H1 (cell line): ENCODE data around the gene HAT1. TPM values are rescaled to one million over a fixed set of nuclear protein-coding genes. Genes with fewer than 3 reads are reported as not detected.

Experiments
- CTCF ChIA-PET: fragments of 300-600 bp; sonication (Branson Sonifier 250); formaldehyde crosslinking; loops from one replicate; lab custom pipeline; 2021; ENCODE audit not compliant: partially characterized antibody; lab: Charles Lee
- POLR2A ChIA-PET: fragments of 300-600 bp; sonication (Branson Sonifier 250); formaldehyde crosslinking; loops from one replicate; lab custom pipeline; 2021; ENCODE audit warnings: inconsistent platforms; ENCODE audit not compliant: partially characterized antibody; lab: Charles Lee
- DNase-seq, 2 experiments: peaks; one replicate each; pipeline versions ENCODE4 v3.0.0 to v3.0.0-alpha.2; 2010 to 2022; ENCODE audit warnings: low spot score in 2 of 2, low read depth in 1 of 2, mixed read lengths in 1 of 2
- FAIRE-seq: peaks from 2 replicates; lab custom pipeline; 2011; peaks lifted over from hg19 to GRCh38; lab: Jason Lieb, UNC
- H2AFZ ChIP-seq: 2 replicates; pipeline ENCODE4 v1.8.1; 2012; ENCODE audit warnings: low read length, inconsistent platforms
- H2AK5ac ChIP-seq: 2 replicates; pipeline ENCODE4 v1.6.1; 2013; ENCODE audit warnings: low read depth, low read length
- H2BK120ac ChIP-seq: replicated peaks from 2 replicates; pipeline ENCODE3; 2013; ENCODE audit warnings: low read depth, low read length, inconsistent platforms
- H2BK12ac ChIP-seq: 2 replicates; pipeline ENCODE4 v1.6.1; 2013; ENCODE audit warnings: low read depth, low read length
- H2BK15ac ChIP-seq: 2 replicates; pipeline ENCODE4 v1.6.1; 2013; ENCODE audit warnings: low read length
- H2BK20ac ChIP-seq: 2 replicates; pipeline ENCODE4 v1.6.1; 2013; ENCODE audit warnings: low read length
- H2BK5ac ChIP-seq: 2 replicates; pipeline ENCODE4 v1.6.1; 2013; ENCODE audit warnings: low read depth, low read length
- H3K14ac ChIP-seq: 2 replicates; pipeline ENCODE4 v1.6.1; 2013; ENCODE audit warnings: inconsistent platforms; ENCODE audit not compliant: insufficient read length
- H3K18ac ChIP-seq: 2 replicates; pipeline ENCODE4 v1.6.1; 2013; ENCODE audit warnings: low read length; ENCODE audit errors: extremely low read depth
- H3K23ac ChIP-seq: 2 replicates; pipeline ENCODE4 v1.6.1; 2013; ENCODE audit warnings: inconsistent platforms; ENCODE audit not compliant: insufficient read length
- H3K23me2 ChIP-seq: 2 replicates; pipeline ENCODE4 v1.6.1; 2013; ENCODE audit warnings: low read depth, low read length
- H3K27ac ChIP-seq: 2 replicates; pipeline ENCODE4 v1.6.1; 2011; ENCODE audit warnings: low read depth, low read length, inconsistent platforms
- H3K27me3 ChIP-seq, 4 experiments: replicated peaks in 1 of 4; 1 replicate in 1 of 4; 2 replicates in 3 of 4; pipeline versions ENCODE4 v1.6.1 to v1.8.1; 2011 to 2013; ENCODE audit warnings: low read length in 3 of 4, mild to moderate bottlenecking in 3 of 4, inconsistent platforms in 2 of 4, mixed read lengths in 2 of 4, moderate library complexity in 1 of 4; ENCODE audit not compliant: control insufficient read depth in 3 of 4, insufficient read depth in 3 of 4; ENCODE audit errors: extremely low read depth in 1 of 4
- H3K36me3 ChIP-seq, 4 experiments: 2 replicates each; pipeline versions ENCODE4 v1.6.1 to v1.8.1; 2011 to 2013; ENCODE audit warnings: mild to moderate bottlenecking in 4 of 4, low read length in 3 of 4, moderate library complexity in 2 of 4, control low read depth in 1 of 4, inconsistent platforms in 1 of 4; ENCODE audit not compliant: insufficient read depth in 4 of 4, control insufficient read depth in 2 of 4
- H3K4ac ChIP-seq: replicated peaks from 2 replicates; pipeline ENCODE3; 2013; ENCODE audit warnings: low read length, low read depth, mixed read lengths, inconsistent platforms; ENCODE audit not compliant: insufficient read length
- H3K4me1 ChIP-seq, 4 experiments: replicated peaks in 1 of 4; 1 replicate in 1 of 4; 2 replicates in 3 of 4; pipeline versions ENCODE4 v1.6.1 to v1.8.1; 2011 to 2013; ENCODE audit warnings: low read length in 3 of 4, inconsistent platforms in 2 of 4, mixed read lengths in 1 of 4; ENCODE audit not compliant: insufficient read depth in 4 of 4, control insufficient read depth in 3 of 4
- H3K4me2 ChIP-seq, 2 experiments: 2 replicates each; pipeline versions ENCODE4 v1.6.1 to v1.8.1; 2011 to 2013; ENCODE audit warnings: low read depth in 2 of 2, low read length in 2 of 2, control low read depth in 1 of 2, inconsistent platforms in 1 of 2, mild to moderate bottlenecking in 1 of 2; ENCODE audit not compliant: insufficient read depth in 1 of 2
- H3K4me3 ChIP-seq, 4 experiments: fragments of 200-600, 300-600 bp in 1 of 4; sonication (generic), shearing (Covaris generic), sonication (Bioruptor Twin) in 1 of 4; 2 replicates each; pipeline versions ENCODE4 v1.5.1 to v1.8.1; 2011 to 2016; ENCODE audit warnings: low read length in 4 of 4, low read depth in 3 of 4, control low read depth in 2 of 4, inconsistent platforms in 2 of 4, mild to moderate bottlenecking in 2 of 4, mixed read lengths in 1 of 4, moderate library complexity in 1 of 4; ENCODE audit not compliant: insufficient read depth in 2 of 4; ENCODE audit errors: extremely low read depth in 1 of 4
- H3K56ac ChIP-seq: replicated peaks from 2 replicates; pipeline ENCODE3; 2013; ENCODE audit warnings: low read depth, mild to moderate bottlenecking, mixed read lengths, low read length, inconsistent platforms; ENCODE audit not compliant: insufficient read length
- H3K79me1 ChIP-seq: 2 replicates; pipeline ENCODE4 v1.6.1; 2013; ENCODE audit warnings: low read depth, low read length, control low read depth
- H3K79me2 ChIP-seq, 2 experiments: 2 replicates each; pipeline versions ENCODE4 v1.6.1 to v1.8.1; 2012 to 2013; ENCODE audit warnings: low read length in 2 of 2, mild to moderate bottlenecking in 2 of 2, inconsistent platforms in 1 of 2; ENCODE audit not compliant: insufficient read depth in 2 of 2, control insufficient read depth in 1 of 2
- H3K9ac ChIP-seq, 4 experiments: replicated peaks in 1 of 4; 1 replicate in 1 of 4; 2 replicates in 3 of 4; pipeline versions ENCODE4 v1.6.1 to v1.8.1; 2011 to 2013; ENCODE audit warnings: low read depth in 3 of 4, low read length in 3 of 4, control low read depth in 2 of 4, mild to moderate bottlenecking in 2 of 4, moderate library complexity in 2 of 4, inconsistent platforms in 1 of 4; ENCODE audit errors: extremely low read depth in 1 of 4
- H3K9me3 ChIP-seq, 2 experiments: 2 replicates each; pipeline versions ENCODE4 v1.6.1 to v1.8.1; 2012 to 2013; ENCODE audit warnings: mild to moderate bottlenecking in 2 of 2, moderate library complexity in 2 of 2, control low read depth in 1 of 2, inconsistent platforms in 1 of 2, low read depth in 1 of 2, low read length in 1 of 2, mixed read lengths in 1 of 2; ENCODE audit not compliant: insufficient read depth in 2 of 2
- H4K20me1 ChIP-seq, 2 experiments: replicated peaks in 1 of 2; 2 replicates each; pipeline versions ENCODE3 to v1.8.1; 2011 to 2013; ENCODE audit warnings: inconsistent platforms in 2 of 2, low read length in 2 of 2, mild to moderate bottlenecking in 1 of 2; ENCODE audit not compliant: insufficient read depth in 2 of 2, control insufficient read depth in 1 of 2
- H4K5ac ChIP-seq: 2 replicates; pipeline ENCODE4 v1.6.1; 2013; ENCODE audit warnings: low read length, low read depth, mixed read lengths, inconsistent platforms; ENCODE audit not compliant: insufficient read length
- H4K8ac ChIP-seq: 2 replicates; pipeline ENCODE4 v1.8.0; 2013; ENCODE audit warnings: mild to moderate bottlenecking, moderate library complexity, low read length, inconsistent platforms; ENCODE audit not compliant: insufficient read depth; ENCODE audit errors: extremely low read depth
- H4K91ac ChIP-seq: replicated peaks from 2 replicates; pipeline ENCODE3; 2013; ENCODE audit warnings: low read length, mixed read lengths, inconsistent platforms; ENCODE audit not compliant: insufficient read length
- BACH1 ChIP-seq: IDR thresholded peaks from 2 replicates; pipeline ENCODE4 v1.6.1; 2012; ENCODE audit warnings: low read length, improper control_type of control experiment
- WGBS, 2 experiments: shearing (Covaris generic) in 1 of 2; methylation state at CpG; one replicate each; pipeline versions ENCODE4 v1.1.6 to v1.1.7; 2013 to 2015; ENCODE audit warnings: low lambda C conversion rate in 2 of 2, mixed read lengths in 2 of 2, inconsistent platforms in 1 of 2, low coverage in 1 of 2, missing lambda C conversion rate in 1 of 2; ENCODE audit not compliant: insufficient replicate concordance in 2 of 2, insufficient coverage in 1 of 2, insufficient read length in 1 of 2; ENCODE audit errors: extremely low coverage in 1 of 2, missing lambda C conversion rate in 1 of 2; 5-methylcytosine and 5-hydroxymethylcytosine counted together
- polyA plus RNA-seq, 7 experiments: library from polyadenylated mRNA; depleted of rRNA in 3 of 7; stranded (reverse) in 5 of 7; unstranded in 2 of 7; fragments of >200 nt in 5 of 7; fragments of 200-250 nt in 2 of 7; gene quantifications; 1 replicate in 5 of 7; 2 replicates in 1 of 7; 4 replicates in 1 of 7; pipeline versions ENCODE4 v1.2.1 to v1.2.3, GENCODE V29; 2011 to 2013; ENCODE audit warnings: missing spikeins in 2 of 7, mixed read lengths in 2 of 7
- total RNA-seq: library from RNA; stranded (reverse); fragmentation: NEBNext Ultra II Directional; extraction: Animal tissue kit (Norgen Biotek cat#: 25700); gene quantifications from 2 replicates; pipeline ENCODE4 v1.2.1, GENCODE V29; 2021

HAT1 gene
- total and polyA plus RNA-seq, 2 of the 8 experiments (the other 6 are each of a cell fraction or from before 2014, with no cell fraction given), result 44.6 to 74.2 TPM

GRCh38 chr2:171889333-171889732 is 32.9 kb upstream of the HAT1 start:
- ChIA-PET POLR2A (interaction anchor here (0.7 kb wide), 1 partner anchor 1396 kb away, joined by 4 read pairs; no protein-coding TSS in a partner anchor), CTCF (no interaction called here)
- Histone ChIP-seq H3K56ac (no peak overlapping the region), H4K5ac (no peak overlapping the region), H2BK20ac (no peak overlapping the region), H3K23ac (no peak overlapping the region), H3K9me3 (no peaks in the 10 kb centered on the region), H3K23me2 (peaks cover 3% of the 10 kb centered on the region), H3K9ac (no peak overlapping the region), H4K20me1 (no peaks in the 10 kb centered on the region), H3K27me3 (no peaks in the 10 kb centered on the region), H3K4ac (no peak overlapping the region), H3K27ac (no peak overlapping the region), H3K79me2 (no peaks in the 10 kb centered on the region), H2AFZ (no peak overlapping the region), H2BK120ac (no peak overlapping the region), H2AK5ac (no peak overlapping the region), H3K4me1 (peaks cover 0 to 2% (median 0%) of the 10 kb centered on the region in 4 experiments; a peak in 2 of 7 replicates), H3K79me1 (no peaks in the 10 kb centered on the region), H2BK5ac (no peak overlapping the region), H2BK15ac (no peak overlapping the region), H4K8ac (no peak overlapping the region), H3K14ac (no peak overlapping the region), H3K4me2 (no peak overlapping the region), H2BK12ac (no peak overlapping the region), H4K91ac (no peak overlapping the region), H3K18ac (no peak overlapping the region), H3K36me3 (no peaks in the 10 kb centered on the region; a peak in 2 of 8 replicates), H3K4me3 (no peak overlapping the region)
- FAIRE-seq (no peak), DNase-seq (no peak)
- WGBS, 2 experiments, result 98 to 100% methylated on average over 2 of the region's 2 CpGs
- no peak for TF ChIP-seq BACH1
